NCI-H2029 (cell line): Measurements from ENCODE around the gene RBM33.
"Not testable (repeated sequence)": the region's sequence is repeated elsewhere in the genome, so short reads cannot be mapped to it uniquely, and the experiment has no call there.

Source experiments
- DNase-seq: peaks from one replicate; lab custom pipeline; 2025; lab: John Stamatoyannopoulos, UW

Gene RBM33

DNA sequence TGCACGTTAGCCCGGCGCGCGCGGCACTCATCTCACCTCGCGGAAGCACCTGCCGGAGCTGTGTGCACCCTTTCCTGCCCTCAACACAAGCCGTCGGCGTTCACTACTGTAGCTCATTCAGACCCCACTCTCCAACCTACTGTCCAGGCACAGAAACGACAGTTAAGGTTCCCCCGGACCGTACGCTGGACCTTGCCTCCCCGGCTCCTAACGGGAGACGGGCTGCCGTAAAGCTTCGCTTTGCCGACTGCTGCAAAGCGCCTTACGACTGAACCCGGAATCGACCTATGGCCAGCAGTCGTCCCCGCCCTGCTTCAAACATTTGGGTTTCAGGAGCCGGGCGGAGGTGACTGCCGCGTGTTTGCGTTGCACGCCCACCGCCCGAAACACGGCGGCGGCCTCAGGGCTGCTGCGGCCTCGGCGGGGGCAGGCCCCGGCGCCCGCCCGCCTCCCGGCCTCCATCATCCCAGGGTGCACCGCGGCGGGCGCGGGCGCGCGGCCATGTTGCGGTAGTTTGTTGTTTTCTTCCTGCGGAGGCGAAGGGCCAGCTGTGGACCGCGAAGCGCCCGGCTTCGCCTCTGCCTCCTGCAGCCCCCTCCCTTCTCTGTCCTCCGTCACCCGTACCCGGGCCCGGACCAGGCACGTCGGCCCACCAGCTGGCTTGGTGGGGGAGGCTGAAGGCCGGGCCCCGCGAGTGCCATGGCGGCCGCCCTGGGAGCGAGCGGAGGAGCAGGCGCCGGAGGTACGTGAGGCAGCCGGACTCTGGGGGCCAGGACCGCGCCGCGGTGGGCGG, at the start of gene RBM33:
TSS of gene RBM33 (plus strand) at position 484 of the 793 bp plus-strand sequence. CDS start at position 700, 216 bp downstream.
- DNase-seq: peak; percentile 84

DNA sequence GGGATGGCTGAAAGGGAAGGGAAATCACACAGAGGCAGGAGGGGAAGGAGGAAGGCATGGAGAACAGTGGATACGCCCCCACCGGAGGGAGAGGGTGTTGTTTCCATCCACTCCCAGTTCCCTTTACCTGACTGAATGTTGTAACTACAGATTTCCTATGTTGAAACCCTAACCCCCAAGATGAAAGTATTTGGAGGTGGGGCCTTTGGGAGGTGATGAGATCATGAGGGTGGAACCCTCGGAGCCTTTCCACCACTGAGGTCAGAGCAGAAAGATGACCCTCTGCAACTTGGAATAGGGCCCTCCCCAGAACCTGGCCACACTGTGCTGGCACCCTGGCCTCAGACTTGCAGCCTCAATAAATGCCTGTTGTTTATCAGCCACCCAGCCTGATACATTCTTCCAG, 49.5 kb upstream of the RBM33 start:
- DNase-seq: no peak

DNA sequence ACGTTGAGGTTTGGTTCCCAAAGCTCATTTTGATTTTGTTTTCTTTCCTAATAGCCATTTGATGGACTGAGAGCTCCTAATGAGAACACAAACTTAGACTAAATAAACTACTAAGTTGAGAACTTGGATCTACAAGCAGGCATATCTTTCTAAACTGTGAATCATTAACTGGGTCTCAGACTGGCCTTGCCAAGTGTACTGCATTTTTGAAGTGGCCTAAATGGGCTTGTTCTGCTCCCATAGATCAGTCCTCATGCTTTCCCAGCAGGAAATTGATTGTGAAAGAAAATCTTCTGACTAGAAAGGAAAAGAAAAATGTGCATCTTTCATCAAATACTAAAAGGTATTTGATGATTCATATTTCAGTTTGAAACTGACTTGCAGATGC, 46.7 kb upstream of the RBM33 start:
- no peak for DNase-seq

DNA sequence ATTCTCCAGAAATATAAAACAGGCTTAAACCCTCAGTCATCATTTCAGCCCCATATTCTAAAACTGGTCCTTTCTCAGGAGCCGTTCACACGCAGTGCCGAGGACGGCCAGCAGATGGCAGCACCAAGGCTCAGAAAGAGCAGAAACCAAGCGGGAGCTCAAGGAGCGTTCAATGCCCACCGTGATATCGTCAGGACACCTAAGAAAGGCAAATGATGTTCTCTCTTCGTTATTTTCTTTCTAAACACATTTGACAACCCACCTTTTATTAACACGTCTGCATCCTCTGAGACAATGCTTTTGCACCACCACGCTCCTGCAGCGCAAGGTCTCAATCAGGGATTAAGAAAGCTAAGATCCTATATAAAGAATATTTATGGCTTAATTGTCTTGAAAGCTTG, 45.7 kb upstream of the RBM33 start:
- peak; percentile 60 for DNase-seq

DNA sequence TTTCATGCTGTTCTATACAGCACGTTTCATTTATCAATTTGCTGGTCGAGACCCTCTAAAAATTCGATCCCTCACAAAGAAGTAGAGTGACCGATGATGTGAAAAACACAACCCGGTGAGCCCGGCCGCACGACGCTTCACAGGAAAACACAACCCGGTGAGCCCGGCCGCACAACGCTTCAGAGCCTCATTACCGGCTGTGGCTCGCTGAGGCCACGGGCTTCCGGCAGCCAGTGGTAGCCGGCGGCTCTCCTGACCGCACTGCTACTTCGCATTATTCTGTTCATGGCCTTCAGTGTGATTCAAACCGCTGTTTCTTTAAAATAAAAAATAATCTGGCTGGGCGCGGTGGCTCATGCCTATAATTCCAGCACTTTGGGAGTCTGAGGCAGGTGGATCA, 42.3 kb upstream of the RBM33 start:
- DNase-seq: no peak

GRCh38 chr7:155602750-155603149, 41.7 kb upstream of the RBM33 start:
- DNase-seq: no peak

DNA sequence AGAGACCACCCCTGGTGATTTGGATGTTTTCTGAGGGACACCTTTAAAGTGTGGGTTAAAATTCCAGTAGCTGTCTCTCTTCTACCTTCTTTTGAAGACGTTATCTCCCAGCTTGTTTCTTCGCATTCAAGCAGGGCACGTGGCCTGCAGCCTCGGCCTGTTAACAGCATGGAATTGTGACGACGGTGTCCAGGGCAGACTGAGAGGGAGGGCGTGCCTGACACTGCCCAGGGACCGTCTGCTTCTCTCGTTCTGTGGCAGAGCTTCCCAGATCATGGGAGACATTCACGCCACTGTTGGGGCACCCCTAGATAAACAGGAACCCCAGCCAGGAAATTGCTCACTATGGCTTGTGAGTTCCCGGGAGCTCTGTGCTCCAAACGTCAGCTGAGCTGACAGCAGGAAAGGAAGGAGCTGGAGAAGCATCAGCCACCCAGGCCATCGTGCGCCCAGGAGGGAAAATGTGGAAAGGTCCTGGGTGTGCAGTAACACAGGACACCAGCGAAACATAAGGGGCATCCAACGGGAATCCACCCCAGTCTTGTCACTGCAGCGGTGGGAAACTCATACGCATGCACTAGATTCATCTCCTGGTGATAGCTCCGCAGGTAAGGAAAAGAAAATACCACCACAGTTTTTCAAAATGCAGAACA, 41.1 kb upstream of the RBM33 start:
- DNase-seq: no peak

DNA sequence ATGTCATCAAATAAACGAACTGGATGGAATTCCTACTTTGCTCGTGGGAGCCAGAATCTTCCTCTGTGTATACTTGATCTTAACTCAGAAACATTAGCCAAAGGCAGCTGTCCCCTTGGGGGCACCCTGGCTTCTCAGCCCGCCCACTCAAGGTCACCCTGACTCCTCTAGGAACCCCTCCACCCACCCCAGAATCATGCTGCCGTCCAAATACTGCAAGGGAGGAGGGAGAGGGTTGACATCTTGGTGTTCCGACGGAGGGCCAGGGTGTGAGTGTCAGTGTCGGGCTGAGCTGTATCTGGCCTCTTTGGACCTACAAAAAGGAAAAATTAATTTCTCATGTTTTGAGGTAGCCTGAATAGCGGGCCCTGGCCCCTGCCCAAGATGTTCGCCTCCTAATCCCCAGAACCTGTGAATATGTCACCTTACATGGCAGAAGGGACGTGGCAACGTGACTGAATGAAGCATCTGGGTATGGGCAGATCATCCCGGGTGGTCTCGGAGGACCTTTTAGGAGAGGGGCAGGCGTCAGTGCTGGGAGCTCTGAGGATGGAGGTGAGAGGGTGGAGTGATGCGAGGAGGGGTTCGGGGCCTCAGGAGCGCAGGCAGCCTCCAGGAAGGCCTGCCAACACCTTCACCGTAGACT, 40.5 kb upstream of the RBM33 start:
- DNase-seq: no peak

GRCh38 chr7:155604504-155604997, 39.9 kb upstream of the RBM33 start:
- no peak for DNase-seq

DNA sequence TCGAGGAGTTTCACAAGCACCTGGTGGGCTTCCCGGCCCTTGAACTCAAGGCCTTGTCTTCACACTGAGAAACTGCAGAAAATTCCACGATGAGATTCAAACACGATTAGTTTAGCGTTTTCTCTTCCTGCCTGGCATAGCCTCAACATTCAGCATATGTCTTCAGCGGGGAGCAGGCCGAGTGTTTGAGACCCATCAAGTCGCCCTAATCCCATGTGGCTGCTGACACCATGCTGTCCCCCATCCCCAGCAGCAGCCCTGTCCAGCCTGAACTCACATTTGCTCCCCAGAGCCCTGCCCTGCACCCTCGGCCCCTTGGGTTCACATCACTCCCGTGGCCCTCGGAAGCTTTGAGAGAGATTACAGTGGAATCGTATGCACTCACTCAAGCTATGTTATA, 35.3 kb upstream of the RBM33 start:
- no peak for DNase-seq

- DNase-seq: no peak
Observed at GRCh38 chr7:155610633-155611193, 33.7 kb upstream of the RBM33 start.

- DNase-seq: no peak
Observed at GRCh38 chr7:155611808-155612447, 32.5 kb upstream of the RBM33 start.

GRCh38 chr7:155612658-155613057, 31.8 kb upstream of the RBM33 start:
- no peak for DNase-seq

GRCh38 chr7:155615085-155615484, 29.4 kb upstream of the RBM33 start:
- not testable (repeated sequence) for DNase-seq

DNA sequence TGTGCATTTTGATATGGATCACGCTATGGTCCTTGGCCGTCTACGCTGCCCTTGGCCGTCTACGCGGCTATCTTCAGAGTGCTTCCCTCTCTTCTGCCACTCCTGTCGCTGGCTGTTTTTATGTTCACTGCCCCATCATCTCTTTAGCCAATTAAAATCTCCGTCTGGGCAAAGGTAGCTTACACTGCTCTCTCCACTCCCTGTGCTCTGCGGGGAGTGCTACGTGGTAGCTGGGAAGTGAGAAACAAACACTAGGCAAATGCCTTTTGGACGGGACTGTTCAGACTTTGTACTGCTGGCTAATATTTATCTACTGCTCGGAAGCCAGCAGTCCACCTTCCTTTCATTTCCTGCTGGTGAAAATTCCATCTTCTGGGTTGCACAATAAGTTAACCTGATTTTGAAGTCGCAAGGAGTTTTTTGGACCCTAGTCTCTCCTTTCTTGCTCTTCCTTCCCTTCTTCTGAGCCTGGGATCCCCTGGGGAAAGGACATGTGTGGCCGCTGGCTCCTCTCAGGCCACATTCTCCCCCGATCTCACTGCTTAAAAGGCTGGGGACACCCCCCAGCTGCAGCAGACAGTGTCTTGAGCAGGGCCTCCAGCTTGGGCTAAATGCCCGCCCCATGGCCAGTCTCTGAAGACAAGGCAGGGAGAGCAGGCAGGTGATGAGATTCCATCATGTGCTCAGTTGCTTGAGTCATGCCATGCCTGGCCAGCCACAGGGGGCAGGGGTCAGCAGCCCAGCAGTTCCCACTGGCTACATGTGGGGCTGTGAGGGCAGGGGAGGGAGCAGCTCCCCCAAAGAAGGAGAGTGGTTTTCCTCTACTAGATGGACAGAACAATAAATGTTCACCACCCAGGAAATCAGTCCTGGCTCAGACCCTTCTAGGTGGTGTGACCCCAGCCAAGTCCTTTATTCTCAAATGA, 25.5 kb upstream of the RBM33 start:
- DNase-seq: no peak

DNA sequence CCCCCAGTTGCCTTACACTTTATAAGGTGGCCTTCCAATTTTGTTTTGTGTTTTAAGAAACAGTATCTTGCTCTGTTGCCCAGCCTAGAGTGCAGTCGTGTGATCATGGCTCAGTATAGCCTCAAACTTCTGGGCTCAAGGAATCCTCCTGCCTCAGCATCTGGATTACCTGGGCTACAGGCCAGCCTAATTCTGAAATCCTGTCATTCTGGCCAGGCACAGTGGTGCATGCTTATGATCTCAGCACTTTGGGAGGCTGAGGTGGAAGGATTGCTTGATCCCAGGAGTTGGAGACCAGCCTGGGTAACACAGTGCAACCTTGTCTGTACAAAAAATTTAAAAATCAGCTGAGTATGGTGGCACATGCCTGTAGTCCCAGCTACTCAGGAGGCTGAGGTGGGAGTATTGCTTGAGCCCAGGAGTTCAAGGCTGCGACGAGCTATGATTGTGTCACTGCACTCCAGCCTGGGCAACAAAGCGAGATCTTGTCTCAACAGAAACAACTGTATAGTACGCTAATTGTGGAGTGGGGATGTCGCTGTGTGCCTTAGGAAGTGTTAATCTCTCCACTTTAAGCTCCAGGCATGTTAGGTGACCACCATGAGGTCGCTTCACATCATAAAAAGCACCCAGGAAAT, 24.7 kb upstream of the RBM33 start:
- DNase-seq: no peak

- no peak for DNase-seq
Observed at GRCh38 chr7:155620497-155620896, 24.0 kb upstream of the RBM33 start.

DNA sequence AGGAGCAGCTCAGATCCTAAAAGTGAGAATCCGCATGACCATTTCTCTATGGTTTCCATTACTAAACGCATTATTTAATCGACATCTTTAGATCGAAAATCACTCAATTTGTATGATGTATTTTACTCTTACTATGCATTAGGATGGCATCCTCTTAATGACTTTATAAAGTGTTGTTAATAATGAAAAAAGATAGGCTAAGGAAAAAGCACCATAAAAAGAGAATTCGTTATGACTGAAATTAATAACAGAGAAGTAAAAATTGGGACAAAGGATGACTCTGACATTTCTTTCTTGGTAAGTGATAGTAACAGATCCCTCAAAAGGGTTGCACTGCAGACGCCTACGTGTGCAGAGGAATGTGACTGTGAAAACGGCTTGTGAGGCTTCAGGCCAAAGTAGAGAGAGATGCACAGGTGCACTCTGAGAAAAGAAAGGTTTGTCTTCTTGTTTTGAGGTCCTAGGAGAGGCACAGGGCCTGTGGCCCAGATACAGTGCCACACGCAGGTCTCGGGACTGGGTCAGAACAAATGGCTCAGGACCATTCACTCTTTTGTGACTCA, 23.0 kb upstream of the RBM33 start:
- no peak for DNase-seq

DNA sequence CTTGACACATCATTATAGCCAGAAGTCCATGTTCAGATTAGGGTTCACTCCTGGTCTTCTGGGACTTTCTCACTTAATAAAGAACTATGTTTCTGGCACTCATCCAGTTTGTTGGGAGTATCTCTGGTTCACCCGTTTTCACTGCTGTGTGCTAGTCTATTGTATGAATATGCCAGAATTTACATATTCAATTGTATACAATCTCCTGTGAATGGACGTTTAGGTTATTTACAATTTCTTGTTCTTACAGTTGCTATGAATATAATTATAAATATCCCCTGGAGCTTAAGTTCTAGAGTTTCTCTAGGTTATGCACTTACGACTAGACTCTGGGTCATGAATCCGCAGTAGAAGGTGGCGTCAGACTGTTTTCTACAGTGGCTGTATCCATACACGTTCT, 20.0 kb upstream of the RBM33 start:
- DNase-seq: no peak

DNA sequence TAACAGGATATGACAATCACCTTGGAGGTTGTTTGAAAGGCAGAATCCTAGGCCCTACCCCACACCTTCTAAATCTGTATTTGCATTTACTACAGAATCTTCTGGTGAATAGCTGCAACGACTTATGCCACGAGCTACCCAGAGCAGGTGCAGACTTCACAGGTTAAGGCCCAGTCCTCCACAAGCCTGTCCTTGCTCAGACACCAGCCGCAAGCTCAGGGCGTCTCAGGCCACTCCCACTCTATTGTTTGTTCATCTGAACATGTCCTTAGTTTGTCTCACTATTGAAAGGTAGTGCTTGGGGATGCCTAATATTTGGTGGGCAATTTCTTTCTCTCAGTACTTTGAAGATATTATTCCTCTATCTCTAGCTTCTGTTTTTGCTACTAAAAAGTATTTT, 18.9 kb upstream of the RBM33 start:
- DNase-seq: no peak
